Stimulated activated CD4-positive, alpha-beta T cell treated with anti-CD3 and anti-CD28 coated beads, Interleukin-1b, Interleukin-23, amount 100 ng/mL, for 24 hours (primary cell): ENCODE measurements around the gene STAG1.
"Not testable (repeated sequence)": the region's sequence is repeated elsewhere in the genome, so short reads cannot be mapped to it uniquely, and the experiment has no call there.

Source experiments
- DNase-seq, 4 experiments: peaks; one replicate each; pipeline ENCODE4 v3.0.0-alpha.2; 2020; ENCODE audit warnings: low read depth in 4 of 4, low spot score in 1 of 4

STAG1 gene

DNA sequence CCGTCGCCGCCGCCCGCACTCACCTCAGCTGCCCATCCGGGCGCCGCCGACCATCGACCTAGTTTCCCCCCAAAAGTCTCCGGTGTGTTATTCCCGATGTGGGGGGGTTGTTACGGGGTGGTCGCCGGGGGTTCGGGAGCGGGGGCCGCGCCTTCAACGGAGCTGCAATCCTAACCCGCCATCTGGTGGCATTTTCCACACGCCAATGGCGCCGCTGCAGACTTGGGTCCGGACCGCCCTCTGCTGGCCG, at the start of gene STAG1:
Gene STAG1, minus strand, starts transcription at position 207 of the 250 bp plus-strand sequence. CDS start 121,480 bp downstream, outside the sequence.
- no peak for DNase-seq

DNA sequence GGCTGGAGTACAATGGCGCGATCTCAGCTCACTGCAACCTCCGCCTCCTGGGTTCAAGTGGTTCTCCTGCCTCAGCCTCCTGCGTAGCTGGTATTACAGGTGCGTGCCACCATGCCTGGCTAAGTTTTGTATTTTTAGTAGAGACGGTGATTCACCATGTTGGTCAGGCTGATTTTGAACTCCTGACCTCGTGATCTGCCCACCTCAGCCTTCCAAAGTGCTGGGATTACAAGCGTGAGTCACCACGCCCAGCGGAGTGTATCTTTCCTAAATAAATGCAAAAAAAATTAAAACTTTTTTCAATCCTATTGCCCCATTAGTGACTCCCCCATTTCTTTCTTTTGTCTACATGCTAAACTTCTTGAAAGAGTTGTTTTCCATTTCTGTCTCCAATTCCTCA, 49.0 kb upstream of the STAG1 start:
- DNase-seq: not testable (repeated sequence)

DNA sequence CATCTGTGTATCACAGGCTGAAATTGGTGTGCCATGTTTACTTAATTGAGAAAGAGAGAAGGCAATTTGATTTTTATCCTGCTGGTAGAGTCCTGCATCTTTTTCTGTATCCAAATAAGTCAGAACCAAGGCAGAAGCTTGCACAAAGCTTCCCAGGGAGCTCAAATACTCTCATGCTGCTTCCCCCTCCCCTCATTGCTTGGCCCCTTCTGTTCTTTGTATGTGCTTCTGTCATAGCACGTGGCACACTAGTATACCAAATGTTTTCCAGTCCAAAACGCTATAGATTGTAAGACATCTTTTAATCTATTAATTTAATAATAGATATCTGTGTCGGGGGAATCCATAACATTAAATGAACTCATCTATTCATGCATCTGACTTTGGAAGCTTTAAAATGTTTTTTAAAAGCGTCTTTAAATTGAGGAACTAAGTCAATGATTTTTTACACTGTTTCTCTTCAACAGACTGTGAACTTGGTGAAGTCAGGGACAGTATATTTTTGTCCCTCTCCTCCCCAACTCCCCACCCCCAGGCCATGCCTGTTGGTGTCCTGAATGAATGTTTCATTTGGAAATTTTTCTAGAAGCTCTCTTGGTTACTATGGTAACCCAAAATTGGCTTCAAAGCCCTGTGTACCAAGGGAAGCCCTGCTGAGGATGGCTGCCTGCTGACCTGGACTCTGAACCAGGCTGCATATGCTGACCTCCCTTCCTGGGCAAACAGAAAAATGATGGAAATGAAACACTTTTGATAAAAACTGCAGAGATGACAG, 40.6 kb upstream of the STAG1 start:
- no peak for DNase-seq

DNA sequence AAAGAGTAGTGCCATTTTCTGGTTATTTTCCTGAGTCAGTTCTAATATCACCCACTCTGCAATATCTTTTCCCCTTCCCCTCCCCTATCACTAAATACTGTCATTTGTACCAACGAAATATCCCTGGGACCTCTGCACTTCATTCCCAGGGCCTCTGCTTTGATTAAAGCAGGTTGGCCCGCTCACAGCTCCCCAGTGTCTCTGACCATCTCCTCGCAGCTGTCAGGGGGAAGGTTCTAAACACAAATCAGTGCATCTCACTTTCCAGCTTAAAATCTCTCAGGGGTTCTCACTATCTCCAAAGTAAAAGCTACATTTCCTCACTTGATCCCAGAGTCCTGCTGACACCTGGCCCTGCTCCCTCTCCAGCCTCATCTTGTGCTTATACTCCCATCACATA, 38.6 kb upstream of the STAG1 start:
- no peak for DNase-seq

DNA sequence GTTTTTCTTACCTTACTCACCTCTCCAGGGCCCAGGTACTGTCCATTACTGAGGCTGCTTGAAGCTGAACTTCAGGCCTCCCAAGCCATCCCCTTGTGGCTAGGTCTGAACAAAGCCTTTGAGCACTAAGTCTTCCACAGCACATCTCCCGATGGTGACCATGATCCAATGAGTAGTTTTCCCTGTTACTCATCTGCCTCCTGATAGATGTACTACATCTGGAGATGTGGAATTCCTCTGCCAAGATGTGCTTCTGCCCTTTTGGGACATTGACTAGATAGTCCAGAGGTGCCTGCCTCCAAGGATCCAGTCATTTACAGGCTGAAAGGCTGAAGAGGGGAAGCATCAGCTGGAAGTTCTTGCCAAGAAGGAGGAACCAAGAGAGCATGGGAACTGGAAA, 37.8 kb upstream of the STAG1 start:
- no peak for DNase-seq

DNA sequence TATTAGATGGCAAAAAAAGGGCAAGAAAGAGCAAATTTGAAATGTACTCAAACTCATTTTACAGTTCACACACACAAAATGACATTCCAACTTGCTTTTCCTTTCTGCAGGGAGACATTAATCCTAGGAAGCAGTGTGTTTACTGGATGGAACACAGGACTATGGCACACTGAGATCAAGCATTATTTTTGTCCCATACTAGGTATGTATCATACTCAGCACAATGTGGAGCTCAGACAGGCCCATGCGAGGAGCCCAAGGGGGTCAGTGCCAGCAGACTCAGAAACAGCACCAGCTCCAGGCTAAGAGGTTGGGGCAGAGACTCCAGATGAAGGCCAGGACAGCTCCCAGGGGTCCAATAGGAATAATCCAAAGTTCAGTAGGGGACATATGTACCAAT, 36.0 kb upstream of the STAG1 start:
- no peak for DNase-seq

DNA sequence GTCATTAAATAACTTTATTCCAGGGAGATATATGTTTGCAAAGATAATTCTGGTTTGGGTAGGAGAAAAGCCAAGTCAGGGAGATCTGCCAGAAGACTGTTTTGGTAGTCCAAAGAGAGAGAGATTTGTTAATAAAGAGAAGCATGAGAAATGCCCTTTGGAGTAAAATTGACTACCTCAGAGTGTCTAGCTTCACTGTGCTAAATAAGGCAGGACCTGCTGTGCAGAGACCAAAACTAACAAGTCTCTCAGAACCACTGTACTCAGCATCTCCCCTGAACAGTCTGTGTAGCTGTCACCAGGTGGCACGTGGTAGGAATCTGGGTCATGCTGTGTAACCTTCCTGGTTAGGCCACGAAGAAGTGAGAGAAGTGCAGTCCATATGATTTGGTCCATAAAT, 35.2 kb upstream of the STAG1 start:
- no peak for DNase-seq

DNA sequence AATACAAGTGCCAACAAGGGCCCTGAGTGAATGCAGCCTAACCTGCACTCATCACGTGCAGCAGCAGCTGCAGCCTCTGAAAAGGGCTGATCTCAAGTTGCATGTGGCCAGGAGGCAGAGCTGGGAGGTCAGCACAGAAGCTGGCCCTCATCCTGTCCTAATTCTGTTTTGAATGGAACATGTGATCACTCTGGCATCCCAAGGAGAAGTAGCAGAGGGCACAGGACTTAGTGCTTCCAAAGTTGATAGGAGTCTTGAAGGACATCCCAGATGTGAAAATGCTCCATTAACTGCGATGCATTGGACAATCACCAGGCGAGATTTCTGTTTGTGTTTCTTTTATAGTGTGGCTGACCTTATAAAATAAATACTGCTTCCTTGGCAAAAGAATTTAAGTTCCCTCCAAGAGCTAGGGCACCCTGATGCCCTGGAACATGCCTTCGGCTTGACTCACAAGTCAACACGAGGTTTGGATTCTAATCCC, 31.6 kb upstream of the STAG1 start:
- DNase-seq: no peak

DNA sequence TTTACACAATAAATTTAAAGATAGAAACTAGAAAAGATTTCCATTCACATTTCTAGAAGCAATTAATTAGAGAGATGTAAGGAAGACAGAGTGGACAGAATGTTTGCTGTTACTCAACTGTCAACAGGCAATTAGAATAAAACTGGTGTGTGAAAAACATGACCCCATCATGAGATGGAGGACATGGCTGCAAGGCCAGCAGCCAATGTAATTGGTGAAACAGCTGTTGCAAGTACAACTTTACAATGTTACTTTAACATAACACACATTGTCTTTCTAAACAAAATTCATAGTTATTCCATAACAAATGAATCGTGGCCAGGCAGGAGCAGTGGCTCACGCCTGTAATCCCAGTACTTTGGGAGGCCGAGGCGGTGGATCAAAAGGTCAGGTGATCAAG, 28.6 kb upstream of the STAG1 start:
- no peak for DNase-seq

DNA sequence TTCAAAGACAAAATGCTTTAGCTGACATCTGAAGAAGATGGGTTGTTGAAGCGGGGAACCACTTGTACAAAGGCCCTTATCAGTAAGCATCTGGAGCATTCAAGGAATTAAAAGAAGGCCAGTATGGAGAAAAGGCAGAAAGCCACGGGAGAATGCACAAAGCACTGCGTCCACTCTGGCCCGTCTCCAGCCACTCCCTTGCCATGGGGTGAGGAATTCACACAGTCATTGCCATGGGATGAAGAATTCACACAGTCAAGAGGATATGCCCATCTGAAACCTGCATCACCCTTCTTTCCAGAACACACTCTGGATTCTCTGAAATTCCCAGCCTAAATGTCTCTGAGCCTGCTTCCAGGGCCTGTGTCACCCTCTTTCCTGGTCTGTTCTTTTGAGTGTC, 26.7 kb upstream of the STAG1 start:
- no peak for DNase-seq

DNA sequence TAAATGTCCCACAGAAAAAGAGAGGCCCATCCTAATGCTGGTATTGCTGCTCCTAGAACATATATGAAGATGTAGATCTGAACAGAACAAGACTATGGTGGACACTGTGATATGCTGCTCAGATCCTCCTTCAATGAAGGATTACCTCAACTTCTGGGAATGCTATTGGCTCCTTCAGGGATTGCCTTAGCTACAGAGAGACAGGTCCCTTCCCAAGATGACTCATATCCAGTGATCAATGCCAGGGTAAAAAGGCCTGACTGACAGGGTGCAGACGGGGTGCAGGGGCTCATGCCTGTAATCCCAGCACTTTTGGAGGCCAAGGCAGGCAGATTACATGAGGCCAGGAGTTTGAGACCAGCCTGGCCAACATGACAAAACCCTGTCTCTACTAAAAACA, 20.5 kb upstream of the STAG1 start:
- no peak for DNase-seq

DNA sequence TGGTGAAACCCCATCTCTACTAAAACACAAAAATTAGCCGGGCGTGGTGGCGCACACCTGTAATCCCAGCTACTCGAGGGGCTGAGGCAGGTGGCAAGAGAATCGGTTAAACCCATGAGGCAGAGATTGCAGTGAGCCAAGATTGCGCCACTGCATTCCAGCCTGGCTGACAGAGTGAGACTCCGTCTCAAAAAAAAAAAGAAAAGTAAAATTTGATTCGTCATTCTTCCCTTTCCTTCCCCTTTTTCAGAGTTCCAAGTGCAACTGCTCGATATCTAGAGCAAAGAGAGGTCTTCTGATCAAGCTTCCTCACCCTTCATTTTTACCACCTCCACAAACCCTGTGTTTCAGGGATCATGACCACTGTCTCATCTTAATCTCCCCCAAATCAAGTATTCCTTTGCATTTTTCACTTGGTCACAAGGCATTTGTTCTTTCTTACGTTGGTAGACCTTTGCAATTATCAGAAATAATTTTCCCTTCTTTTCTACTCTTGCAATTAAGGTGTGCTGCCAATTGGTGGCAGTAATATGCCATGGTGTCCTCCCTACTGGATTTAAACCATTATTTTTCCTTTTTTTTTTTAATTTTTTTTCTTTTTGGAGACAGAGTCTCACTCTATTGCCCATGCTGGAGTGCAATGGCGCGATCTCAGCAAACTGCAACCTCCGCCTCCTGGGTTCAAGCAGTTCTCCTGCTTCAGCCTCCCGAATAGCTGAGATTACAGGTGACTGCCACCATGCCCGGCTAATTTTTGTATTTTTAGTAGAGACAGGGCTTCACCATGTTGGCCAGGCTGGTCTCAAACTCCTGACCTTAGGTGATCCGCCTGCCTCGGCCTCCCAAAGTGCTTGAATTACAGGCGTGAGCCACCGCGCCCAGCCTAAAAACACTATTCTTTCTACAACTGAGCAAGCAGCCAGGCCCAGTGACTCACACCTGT, 6.3 kb upstream of the STAG1 start:
- not testable (repeated sequence) for DNase-seq

DNA sequence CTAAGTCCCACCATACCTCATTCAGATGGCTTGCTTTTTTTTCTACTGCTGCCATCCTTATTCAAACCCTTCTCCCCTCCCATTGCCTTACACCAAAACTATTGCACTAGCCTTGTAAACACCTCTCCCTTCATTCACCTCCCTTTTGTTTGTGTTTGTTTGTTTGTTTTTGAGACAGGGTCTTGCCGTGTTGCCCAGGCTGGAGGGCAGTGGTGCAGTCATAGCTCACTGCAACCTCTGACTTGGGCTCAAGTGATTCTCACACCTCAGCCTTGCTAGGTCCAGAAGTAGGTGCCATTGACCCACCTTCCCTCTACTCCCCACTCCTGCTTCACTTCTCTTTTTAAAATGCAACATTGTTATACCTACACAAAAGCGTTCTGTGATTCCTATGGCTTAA, 3.0 kb upstream of the STAG1 start:
- no peak for DNase-seq

DNA sequence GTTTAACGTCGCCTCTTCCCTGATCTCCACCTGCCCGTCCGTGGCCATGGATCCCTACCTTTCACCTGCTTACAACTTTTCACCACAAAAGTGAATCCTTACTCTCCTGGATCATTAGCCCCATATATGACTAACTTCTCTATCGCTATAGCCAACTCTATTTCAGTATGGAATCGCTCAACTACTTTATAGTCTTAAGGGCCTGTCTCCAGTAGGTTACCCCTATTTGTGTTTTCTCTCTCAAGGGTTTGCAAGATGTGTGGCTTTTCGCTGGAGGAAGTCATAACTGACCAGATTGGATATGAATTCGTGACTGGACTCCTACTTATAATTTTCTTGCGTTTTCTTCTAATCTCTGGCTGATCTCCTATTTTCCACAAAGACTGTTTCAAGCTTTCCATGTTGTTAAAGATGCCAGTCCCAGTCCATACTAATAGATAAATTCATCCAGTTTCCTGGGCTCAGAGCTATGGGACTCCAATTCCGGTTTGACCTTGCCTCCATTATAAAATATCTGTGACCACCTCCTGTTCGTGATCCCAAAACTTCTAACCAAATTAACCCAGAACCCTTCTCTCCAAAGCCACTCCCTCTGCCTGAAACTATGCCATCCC, 1.3 kb upstream of the STAG1 start:
- no peak for DNase-seq

DNA sequence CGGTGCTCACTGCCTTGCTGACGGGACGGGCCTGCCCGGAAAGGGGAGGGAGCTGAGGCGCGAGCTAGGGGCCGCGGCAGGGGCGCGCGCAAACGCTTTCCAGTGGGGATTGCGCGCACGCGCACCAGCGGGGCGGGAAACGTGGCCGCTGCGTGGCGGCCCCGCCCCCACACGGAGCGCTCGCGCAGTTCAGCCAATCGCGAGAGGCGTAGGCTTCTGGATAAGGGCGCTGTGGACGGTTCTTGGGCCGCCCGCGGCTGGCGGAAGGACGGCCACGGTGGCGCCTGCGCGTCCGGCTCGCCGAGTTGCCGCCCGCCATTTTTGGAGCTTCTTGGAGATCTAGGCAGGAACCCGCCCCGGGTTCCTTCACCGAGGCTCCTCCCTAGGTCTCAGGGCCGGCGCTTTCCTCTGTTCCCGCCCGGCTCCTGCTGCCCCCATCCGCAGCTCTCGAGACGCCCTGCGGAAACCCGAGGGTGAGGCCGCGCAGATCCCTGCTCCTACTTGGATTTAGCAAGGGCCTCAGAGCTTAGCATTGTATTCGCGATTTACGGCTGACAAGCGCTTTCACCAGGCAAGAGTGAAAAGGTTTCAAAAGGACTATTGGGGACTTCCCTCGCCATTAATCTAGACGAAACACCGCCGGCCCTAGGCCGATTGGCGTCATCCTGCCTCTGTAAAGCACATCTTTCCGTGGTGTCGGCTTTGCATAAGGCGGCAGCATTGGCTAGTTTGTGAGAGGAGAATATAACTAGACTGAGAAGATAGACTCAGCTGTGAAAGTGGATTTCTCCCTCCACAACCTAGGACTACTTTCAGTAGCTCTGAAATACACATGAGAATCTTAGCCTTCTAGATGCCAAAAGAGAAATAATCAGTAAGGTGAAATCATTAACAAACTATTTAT, 496 bp upstream of the STAG1 start:
- peak; percentile 96 to 99 (median 98) for DNase-seq

DNA sequence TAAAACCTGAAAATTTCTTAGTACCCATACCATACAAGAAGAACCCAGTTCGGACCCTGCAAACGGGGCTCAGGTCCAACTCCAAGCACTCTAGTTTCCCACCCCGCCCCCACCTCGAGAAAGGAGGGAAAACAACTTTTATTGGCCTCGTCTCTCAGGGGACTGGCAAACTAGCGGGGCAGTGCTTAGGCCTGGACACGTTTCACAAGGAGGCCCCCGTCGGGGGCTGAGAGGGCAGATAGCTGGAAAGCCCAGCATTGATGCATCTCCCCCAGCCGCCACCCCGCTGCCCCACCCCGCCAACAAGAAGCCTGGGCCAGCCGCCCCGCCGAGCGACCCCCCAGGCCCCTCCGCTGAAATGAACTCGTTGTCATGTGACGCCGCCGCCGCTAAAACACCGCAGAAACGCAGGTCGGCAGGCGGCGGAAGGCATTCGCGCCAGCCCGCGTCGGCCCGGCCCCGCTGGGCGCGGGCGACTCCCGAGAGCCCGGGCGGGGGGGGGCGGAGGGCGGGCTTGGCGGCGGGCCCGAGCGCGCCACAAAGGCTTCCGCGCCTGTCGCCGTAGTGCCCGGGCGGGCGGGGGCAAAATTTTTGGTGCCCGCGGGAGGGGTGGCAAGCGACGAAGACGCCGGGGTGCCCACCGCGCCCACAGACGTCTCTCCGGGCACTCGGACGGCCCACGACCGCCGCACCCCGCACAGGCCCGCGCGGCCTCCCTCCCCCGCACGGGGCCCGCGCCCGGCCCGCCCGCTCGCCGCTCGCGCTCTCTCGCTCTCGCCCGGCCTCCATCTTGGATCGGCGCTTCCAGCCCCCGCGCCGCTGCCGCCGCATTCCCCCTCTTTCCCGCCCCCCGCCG, 634 bp downstream of the STAG1 start:
- peak; percentile 31 to 44 (median 33) for DNase-seq

DNA sequence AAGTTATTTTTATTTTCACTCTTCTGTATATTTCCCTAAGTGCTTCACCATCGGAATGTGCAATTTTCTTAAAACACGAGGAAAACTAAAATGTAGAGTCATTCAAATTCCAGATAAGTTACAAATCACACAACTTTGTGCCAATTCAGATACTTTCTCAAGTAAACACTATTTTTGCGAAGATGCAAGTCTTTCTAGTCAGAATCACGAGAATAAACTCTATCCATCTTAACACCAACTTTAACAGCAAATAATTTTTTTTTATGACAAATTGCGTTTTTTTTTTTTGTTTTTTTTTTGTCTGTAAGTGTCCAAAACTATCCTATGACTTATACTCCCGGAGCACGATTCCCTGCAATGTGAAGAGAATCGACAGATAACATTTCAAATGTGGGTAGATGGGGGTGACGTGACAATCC, 1.3 kb downstream of the STAG1 start:
- DNase-seq: no peak

DNA sequence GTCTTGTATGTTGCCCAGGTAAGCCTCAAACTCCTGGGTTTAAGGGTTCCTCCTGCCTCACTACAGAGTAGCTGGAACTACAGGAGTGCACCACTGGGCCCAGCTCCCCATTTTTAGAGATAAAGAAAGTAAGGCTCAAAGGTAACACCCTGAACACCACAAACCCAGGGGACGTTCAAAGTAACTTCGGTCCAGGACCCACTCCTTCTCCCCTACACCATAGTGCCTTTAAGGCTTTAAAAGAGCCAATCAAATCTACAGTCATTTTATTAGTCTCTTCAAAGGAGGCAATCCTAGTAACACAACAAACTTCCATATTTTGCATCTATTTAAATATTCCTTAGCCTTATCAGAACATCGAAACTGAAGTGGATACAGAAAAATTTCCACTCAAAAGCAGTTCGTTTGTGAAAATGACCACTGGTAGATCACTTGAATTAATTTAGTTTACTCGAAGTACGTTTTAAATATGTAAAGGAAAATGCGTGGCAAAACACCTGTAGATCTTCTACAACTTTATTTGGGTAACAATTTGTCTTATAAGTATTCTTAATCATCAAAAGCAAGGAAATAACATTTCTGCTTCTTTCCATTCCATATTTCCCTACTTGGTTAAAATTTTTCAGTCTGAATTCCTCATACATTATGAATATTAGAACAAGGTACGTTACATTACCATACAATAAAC, 1.8 kb downstream of the STAG1 start:
- DNase-seq: no peak

DNA sequence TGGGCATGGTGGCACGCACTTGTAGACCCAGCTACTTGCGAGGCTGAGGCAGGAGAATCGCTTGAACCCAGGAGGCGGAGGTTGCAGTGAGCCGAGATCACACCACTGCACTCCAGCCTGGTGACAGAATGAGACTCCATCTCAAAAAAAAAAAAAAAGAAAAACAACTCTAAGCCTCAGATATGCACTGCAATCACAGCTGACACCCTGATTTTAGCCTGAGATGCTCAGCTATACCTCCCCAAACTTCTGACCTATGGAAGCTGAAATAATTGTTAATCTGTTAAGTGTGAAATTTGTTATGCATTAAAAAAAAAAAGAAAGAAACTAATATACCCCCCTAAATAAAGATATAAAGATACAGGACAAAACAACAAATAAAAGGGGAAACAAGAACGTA, 2.6 kb downstream of the STAG1 start:
- DNase-seq: not testable (repeated sequence)
